A673 (cell line): ENCODE measurements around the gene SYNE3. TPM values are rescaled to one million over a fixed set of nuclear protein-coding genes. Genes with fewer than 3 reads are reported as not detected.

Experiments
- BruUV-seq: library from RNA; stranded (reverse); fragments of 400-500 nt; replicated peaks from 2 replicates; lab custom pipeline; 2021; lab: Mats Ljungman, UMichigan
- CTCF ChIA-PET: fragments of 300-600 bp; sonication (Branson Sonifier 250); formaldehyde crosslinking; loops from one replicate; lab custom pipeline; 2022; ENCODE audit warnings: antibody characterized with exemption; lab: Charles Lee
- POLR2A ChIA-PET: fragments of 300-600 bp; sonication (Branson Sonifier 250); formaldehyde crosslinking; loops from one replicate; lab custom pipeline; 2022; ENCODE audit warnings: antibody characterized with exemption; ENCODE audit not compliant: low non-redundant PET; lab: Charles Lee
- DNase-seq: peaks from one replicate; pipeline ENCODE4 v3.0.0-alpha.2; 2015; ENCODE audit warnings: low spot score
- H3K27ac ChIP-seq: fragments of 200-600 bp; sonication (generic); 2 replicates; pipeline ENCODE4 v1.5.1; 2016; ENCODE audit warnings: mixed run types, low read depth, mild to moderate bottlenecking, mixed read lengths, antibody characterized with exemption, low read length; ENCODE audit not compliant: poor library complexity, severe bottlenecking
- H3K27me3 ChIP-seq: fragments of 200-600 bp; sonication (generic); replicated peaks from 2 replicates; pipeline ENCODE4 v1.6.1; 2017; ENCODE audit warnings: mixed run types, low read depth, mild to moderate bottlenecking, mixed read lengths, antibody characterized with exemption, low read length; ENCODE audit not compliant: insufficient read depth, poor library complexity
- H3K36me3 ChIP-seq: fragments of 200-600 bp; sonication (generic); 2 replicates; pipeline ENCODE4 v1.6.1; 2016; ENCODE audit warnings: mixed run types, mild to moderate bottlenecking, mixed read lengths, antibody characterized with exemption, low read length; ENCODE audit not compliant: insufficient read depth, poor library complexity, severe bottlenecking
- H3K4me1 ChIP-seq: fragments of 200-600 bp; sonication (generic); 2 replicates; pipeline ENCODE4 v1.6.1; 2017; ENCODE audit warnings: mixed run types, mild to moderate bottlenecking, mixed read lengths, antibody characterized with exemption, low read length; ENCODE audit not compliant: insufficient read depth, poor library complexity, severe bottlenecking
- H3K4me3 ChIP-seq: fragments of 200-600 bp; sonication (generic); 2 replicates; pipeline ENCODE4 v1.5.1; 2016; ENCODE audit warnings: low read depth, mixed run types, mild to moderate bottlenecking, mixed read lengths, low read length; ENCODE audit not compliant: poor library complexity, severe bottlenecking
- H3K9me3 ChIP-seq: fragments of 200-600 bp; sonication (generic); 2 replicates; pipeline ENCODE4 v1.6.1; 2016; ENCODE audit warnings: mixed run types, low read depth, mild to moderate bottlenecking, mixed read lengths, antibody characterized with exemption, low read length; ENCODE audit not compliant: poor library complexity, severe bottlenecking
- CTCF ChIP-seq: fragments of 300-800, 200-600 bp; sonication (generic); conservative IDR thresholded peaks from 2 replicates; pipeline ENCODE4 v1.5.1; 2017; ENCODE audit warnings: low read depth, mild to moderate bottlenecking, antibody characterized with exemption, low read length, moderate library complexity, mixed read lengths
- EZH2 ChIP-seq: fragments of 200-600 bp; sonication (generic); IDR thresholded peaks from 2 replicates; pipeline ENCODE4 v1.6.1; 2017; ENCODE audit warnings: borderline replicate concordance, low read depth, mild to moderate bottlenecking, mixed read lengths, antibody characterized with exemption, low read length; ENCODE audit not compliant: poor library complexity, severe bottlenecking
- intact Hi-C: fragments of 100-400 bp; cut with micrococcal nuclease; formaldehyde crosslinking; loops from one replicate; pipeline ENCODE4 v1.10.0; 2022; ENCODE audit not compliant: unreplicated experiment
- total RNA-seq: library from RNA; stranded (reverse); gene quantifications from 2 replicates; pipeline ENCODE4 v1.2.3, GENCODE V29; 2021

Gene SYNE3
- total RNA-seq, 1 experiment from 2014 or later = 6.4 TPM

- no peak overlapping the region for H3K4me3 ChIP-seq
- TF ChIP-seq CTCF = no peak
- TF ChIP-seq EZH2 = no peak
- BruUV-seq = no TSS peak
- H3K27ac ChIP-seq = no peak overlapping the region
- intact Hi-C loops = no loop called here
- DNase-seq = no peak
- no peaks in the 10 kb centered on the region for H3K27me3 ChIP-seq
- no peaks in the 10 kb centered on the region for H3K9me3 ChIP-seq
- H3K36me3 ChIP-seq = no peaks in the 10 kb centered on the region
- ChIA-PET POLR2A (no interaction called here), CTCF (no interaction called here)
- H3K4me1 ChIP-seq = no peaks in the 10 kb centered on the region
Observed at GRCh38 chr14:95490727-95491451, 25.6 kb downstream of the SYNE3 start.

GRCh38 chr14:95490138-95490509 lies 26.3 kb downstream of the SYNE3 start:
- ChIA-PET POLR2A (no interaction called here), CTCF (no interaction called here)
- no peak overlapping the region for H3K27ac ChIP-seq
- TF ChIP-seq CTCF = no peak
- TF ChIP-seq EZH2 = no peak
- H3K36me3 ChIP-seq = no peaks in the 10 kb centered on the region
- no peaks in the 10 kb centered on the region for H3K4me1 ChIP-seq
- DNase-seq = no peak
- no peaks in the 10 kb centered on the region for H3K27me3 ChIP-seq
- intact Hi-C loops = no loop called here
- no TSS peak for BruUV-seq
- no peak overlapping the region for H3K4me3 ChIP-seq
- no peaks in the 10 kb centered on the region for H3K9me3 ChIP-seq

- no peaks in the 10 kb centered on the region for H3K27me3 ChIP-seq
- H3K4me1 ChIP-seq = no peaks in the 10 kb centered on the region
- TF ChIP-seq EZH2 (no peak), CTCF (no peak)
- BruUV-seq = no TSS peak
- CTCF ChIA-PET = no interaction called here
- no peak for DNase-seq
- intact Hi-C loops = no loop called here
- no peaks in the 10 kb centered on the region for H3K9me3 ChIP-seq
- no peaks in the 10 kb centered on the region for H3K36me3 ChIP-seq
- no peak overlapping the region for H3K27ac ChIP-seq
- POLR2A ChIA-PET = interaction anchor here (0.6 kb wide), 1 partner anchor 29 kb away, joined by 3 read pairs; no protein-coding TSS in a partner anchor
- H3K4me3 ChIP-seq = no peak overlapping the region
Observed at GRCh38 chr14:95489214-95490137, 27.0 kb downstream of the SYNE3 start.
